Measurements from ENCODE around the gene TAGLN. TPM values are rescaled to one million over a fixed set of nuclear protein-coding genes. Genes with fewer than 3 reads are reported as not detected.

Gene TAGLN
- total and polyA plus RNA-seq, 2 of the 8 experiments (the other 6 are each of a cell fraction or from before 2014, with no cell fraction given) = 140 to 300 TPM

DNA sequence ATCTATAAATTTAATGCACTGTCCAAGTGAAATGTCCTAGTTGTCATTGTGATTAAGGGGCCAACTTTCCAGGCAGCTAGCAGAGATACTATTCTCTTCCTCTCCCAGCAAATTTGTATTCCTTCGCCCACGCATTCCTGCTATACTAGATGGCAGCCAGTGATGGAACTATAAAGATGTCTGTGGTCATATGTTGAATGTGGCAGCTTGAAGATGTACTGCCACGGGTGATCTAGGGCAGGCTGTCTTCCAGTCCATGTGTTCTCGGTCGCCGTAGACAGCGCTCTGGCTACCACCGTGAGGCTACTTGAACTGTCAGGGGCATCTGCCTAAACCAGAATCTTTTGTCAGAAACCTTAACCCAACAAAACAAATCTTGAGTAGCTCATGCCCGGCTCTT is 29.0 kb upstream of the TAGLN start (continued):
- TF ChIP-seq NANOG (IDR thresholded peaks at IDR 0.05; ENCODE audit: insufficient read depth, low read depth, low read length, poor library complexity, severe bottlenecking) (no peak), SIX5 (IDR thresholded peaks at IDR 0.05; ENCODE audit: low read depth, low read length) (no peak), YY1 (IDR thresholded peaks at IDR 0.05; ENCODE audit: low read depth, low read length) (no peak)
- TF ChIP-seq, protein P1, sequence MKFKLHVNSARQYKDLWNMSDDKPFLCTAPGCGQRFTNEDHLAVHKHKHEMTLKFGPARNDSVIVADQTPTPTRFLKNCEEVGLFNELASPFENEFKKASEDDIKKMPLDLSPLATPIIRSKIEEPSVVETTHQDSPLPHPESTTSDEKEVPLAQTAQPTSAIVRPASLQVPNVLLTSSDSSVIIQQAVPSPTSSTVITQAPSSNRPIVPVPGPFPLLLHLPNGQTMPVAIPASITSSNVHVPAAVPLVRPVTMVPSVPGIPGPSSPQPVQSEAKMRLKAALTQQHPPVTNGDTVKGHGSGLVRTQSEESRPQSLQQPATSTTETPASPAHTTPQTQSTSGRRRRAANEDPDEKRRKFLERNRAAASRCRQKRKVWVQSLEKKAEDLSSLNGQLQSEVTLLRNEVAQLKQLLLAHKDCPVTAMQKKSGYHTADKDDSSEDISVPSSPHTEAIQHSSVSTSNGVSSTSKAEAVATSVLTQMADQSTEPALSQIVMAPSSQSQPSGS (IDR thresholded peaks at IDR 0.05; ENCODE audit: low read length) = no peak
